Uterus (tissue), 4 donors: ENCODE results near the gene WNT9A. TPM values are rescaled to one million over a fixed set of nuclear protein-coding genes. Genes with fewer than 3 reads are reported as not detected.

Experiments
- DNase-seq, 2 donors: peaks; one replicate each; pipeline ENCODE4 v3.0.0-alpha.2; 2019 to 2020
- H3K27ac ChIP-seq, 2 donors: fragments of 200-600 bp; sonication (generic); 1 replicate in 1 of 2; 2 replicates in 1 of 2; pipeline ENCODE4 v1.5.1; 2016 to 2018
- H3K27me3 ChIP-seq, 2 donors: fragments of 200-600 bp; sonication (generic); one replicate each; pipeline ENCODE4 v1.5.1; 2018 to 2019; ENCODE audit warnings: control low read depth in 1 of 2
- H3K36me3 ChIP-seq, 2 donors: fragments of 200-600 bp; sonication (generic); one replicate each; pipeline ENCODE4 v1.5.1; 2019; ENCODE audit warnings: control low read depth in 1 of 2
- H3K4me1 ChIP-seq, 2 donors: fragments of 200-600 bp; sonication (generic); one replicate each; pipeline ENCODE4 v1.5.1; 2018 to 2019; ENCODE audit warnings: control low read depth in 1 of 2
- H3K4me3 ChIP-seq, 2 donors: fragments of 200-600 bp; sonication (generic); 1 replicate in 1 of 2; 2 replicates in 1 of 2; pipeline ENCODE4 v1.5.1; 2018 to 2019; ENCODE audit warnings: mild to moderate bottlenecking in 1 of 2
- H3K9me3 ChIP-seq, 2 donors: fragments of 200-600 bp; sonication (generic); one replicate each; pipeline ENCODE4 v1.5.1; 2019; ENCODE audit warnings: control low read depth in 1 of 2
- POLR2A ChIP-seq, 2 donors: fragments of 450-650 bp; IDR thresholded peaks; one replicate each; pipeline ENCODE4 v1.6.1; 2016; ENCODE audit warnings: antibody characterized with exemption in 2 of 2, mild to moderate bottlenecking in 1 of 2, moderate library complexity in 1 of 2
- intact Hi-C: fragments of 100-400 bp; cut with DNase I; formaldehyde crosslinking; loops from one replicate; pipeline ENCODE4 v1.15.1; 2023; ENCODE audit warnings: low total_unique reads
- total RNA-seq, 4 donors: library from RNA; depleted of rRNA in 3 of 4; stranded (reverse); fragments of >200 nt in 3 of 4; gene quantifications; one replicate each; pipeline versions ENCODE4 v1.1.0 to v1.2.4, GENCODE V29; 2014 to 2023
- TF ChIP-seq, protein P1 (sequence below), 4 experiments: fragments of 200-600 bp in 2 of 4; fragments of 450-650 bp in 2 of 4; sonication (generic) in 2 of 4; IDR thresholded peaks; one replicate each; pipeline ENCODE4 v1.5.1; 2016 to 2019; ENCODE audit warnings: antibody characterized with exemption in 4 of 4, mild to moderate bottlenecking in 2 of 4, moderate library complexity in 1 of 4
- donor health status: DM: yes; HTN: yes; CAD: no.

The WNT9A gene
- total RNA-seq, 4 donors from 2014 or later: 2.4 to 6.8 (median 4.4) TPM; not detected in 1

- no peaks in the 10 kb centered on the region for H3K9me3 ChIP-seq
- H3K27me3 ChIP-seq: no peaks in the 10 kb centered on the region
- TF ChIP-seq POLR2A (IDR thresholded peaks at IDR 0.05): no peak
- TF ChIP-seq, protein P1, sequence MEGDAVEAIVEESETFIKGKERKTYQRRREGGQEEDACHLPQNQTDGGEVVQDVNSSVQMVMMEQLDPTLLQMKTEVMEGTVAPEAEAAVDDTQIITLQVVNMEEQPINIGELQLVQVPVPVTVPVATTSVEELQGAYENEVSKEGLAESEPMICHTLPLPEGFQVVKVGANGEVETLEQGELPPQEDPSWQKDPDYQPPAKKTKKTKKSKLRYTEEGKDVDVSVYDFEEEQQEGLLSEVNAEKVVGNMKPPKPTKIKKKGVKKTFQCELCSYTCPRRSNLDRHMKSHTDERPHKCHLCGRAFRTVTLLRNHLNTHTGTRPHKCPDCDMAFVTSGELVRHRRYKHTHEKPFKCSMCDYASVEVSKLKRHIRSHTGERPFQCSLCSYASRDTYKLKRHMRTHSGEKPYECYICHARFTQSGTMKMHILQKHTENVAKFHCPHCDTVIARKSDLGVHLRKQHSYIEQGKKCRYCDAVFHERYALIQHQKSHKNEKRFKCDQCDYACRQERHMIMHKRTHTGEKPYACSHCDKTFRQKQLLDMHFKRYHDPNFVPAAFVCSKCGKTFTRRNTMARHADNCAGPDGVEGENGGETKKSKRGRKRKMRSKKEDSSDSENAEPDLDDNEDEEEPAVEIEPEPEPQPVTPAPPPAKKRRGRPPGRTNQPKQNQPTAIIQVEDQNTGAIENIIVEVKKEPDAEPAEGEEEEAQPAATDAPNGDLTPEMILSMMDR (IDR thresholded peaks at IDR 0.05): no peak
- no peaks in the 10 kb centered on the region for H3K36me3 ChIP-seq
- intact Hi-C loops: no loop called here
- H3K27ac ChIP-seq: no peak overlapping the region
- no peaks in the 10 kb centered on the region for H3K4me1 ChIP-seq
- H3K4me3 ChIP-seq: no peak overlapping the region
- no peak for DNase-seq
Measured at GRCh38 chr1:227937031-227937837, 10.5 kb downstream of the WNT9A start.

DNA sequence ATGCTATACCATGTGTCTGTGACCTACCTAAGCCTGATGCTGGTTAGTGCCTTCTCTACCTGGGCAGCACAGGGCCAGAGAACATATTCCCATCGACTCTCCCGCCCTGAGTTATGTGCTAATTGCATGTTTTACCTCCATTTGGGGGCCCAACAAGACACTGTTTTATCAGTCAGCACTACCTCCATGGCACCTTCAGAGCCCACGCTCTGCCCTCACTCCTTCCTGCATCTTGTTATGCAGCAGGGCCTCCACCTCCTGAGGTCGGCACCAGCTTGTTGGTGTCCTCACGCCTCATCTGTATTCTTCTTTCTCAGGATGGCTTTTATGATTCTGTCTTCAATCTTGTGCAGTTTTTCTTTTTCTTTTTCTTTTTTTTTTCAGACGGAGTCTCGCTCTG, 11.9 kb downstream of the WNT9A start:
- no peaks in the 10 kb centered on the region for H3K27me3 ChIP-seq
- no peak overlapping the region for H3K27ac ChIP-seq
- no peak overlapping the region for H3K4me3 ChIP-seq
- no peaks in the 10 kb centered on the region for H3K36me3 ChIP-seq
- TF ChIP-seq POLR2A (IDR thresholded peaks at IDR 0.05): no peak
- TF ChIP-seq, protein P1 (IDR thresholded peaks at IDR 0.05): no peak
- intact Hi-C loops: no loop called here
- H3K4me1 ChIP-seq: no peaks in the 10 kb centered on the region
- no peak for DNase-seq
- no peaks in the 10 kb centered on the region for H3K9me3 ChIP-seq

- Histone ChIP-seq H3K4me3 (no peak overlapping the region), H3K27ac (peak overlapping the region in 1 of 2 donors; percentile 48), H3K27me3 (no peaks in the 10 kb centered on the region), H3K4me1 (no peaks in the 10 kb centered on the region), H3K36me3 (no peaks in the 10 kb centered on the region), H3K9me3 (no peaks in the 10 kb centered on the region)
- peak; percentile 28 to 48 for DNase-seq
- intact Hi-C loops: no loop called here
- TF ChIP-seq, protein P1 (IDR thresholded peaks at IDR 0.05): no peak
- no peak for TF ChIP-seq POLR2A (IDR thresholded peaks at IDR 0.05)
Measured at GRCh38 chr1:227934476-227935313, 13.0 kb downstream of the WNT9A start.

- TF ChIP-seq, protein P1 (IDR thresholded peaks at IDR 0.05): no peak
- TF ChIP-seq POLR2A (IDR thresholded peaks at IDR 0.05): no peak
- intact Hi-C loops: no loop called here
- Histone ChIP-seq H3K27me3 (no peaks in the 10 kb centered on the region), H3K9me3 (no peaks in the 10 kb centered on the region), H3K4me3 (no peak overlapping the region), H3K36me3 (no peaks in the 10 kb centered on the region), H3K4me1 (no peaks in the 10 kb centered on the region), H3K27ac (no peak overlapping the region)
- no peak for DNase-seq
Measured at GRCh38 chr1:227929751-227930472, 17.8 kb downstream of the WNT9A start.
